Renal cortical epithelial cell (primary cell): ENCODE results near the gene GNB5. TPM values are rescaled to one million over a fixed set of nuclear protein-coding genes. Genes with fewer than 3 reads are reported as not detected.

ENCODE experiments used
- DNase-seq: peaks from one replicate; pipeline ENCODE4 v3.0.0-alpha.2; 2011; ENCODE audit warnings: low read depth
- total RNA-seq: library from RNA; depleted of rRNA; stranded (reverse); fragments of >200 nt; gene quantifications from 2 replicates; pipeline ENCODE4 v1.2.3, GENCODE V29; 2014

The GNB5 gene
- total RNA-seq, 1 donor from 2014 or later, result 42.7 TPM

DNA sequence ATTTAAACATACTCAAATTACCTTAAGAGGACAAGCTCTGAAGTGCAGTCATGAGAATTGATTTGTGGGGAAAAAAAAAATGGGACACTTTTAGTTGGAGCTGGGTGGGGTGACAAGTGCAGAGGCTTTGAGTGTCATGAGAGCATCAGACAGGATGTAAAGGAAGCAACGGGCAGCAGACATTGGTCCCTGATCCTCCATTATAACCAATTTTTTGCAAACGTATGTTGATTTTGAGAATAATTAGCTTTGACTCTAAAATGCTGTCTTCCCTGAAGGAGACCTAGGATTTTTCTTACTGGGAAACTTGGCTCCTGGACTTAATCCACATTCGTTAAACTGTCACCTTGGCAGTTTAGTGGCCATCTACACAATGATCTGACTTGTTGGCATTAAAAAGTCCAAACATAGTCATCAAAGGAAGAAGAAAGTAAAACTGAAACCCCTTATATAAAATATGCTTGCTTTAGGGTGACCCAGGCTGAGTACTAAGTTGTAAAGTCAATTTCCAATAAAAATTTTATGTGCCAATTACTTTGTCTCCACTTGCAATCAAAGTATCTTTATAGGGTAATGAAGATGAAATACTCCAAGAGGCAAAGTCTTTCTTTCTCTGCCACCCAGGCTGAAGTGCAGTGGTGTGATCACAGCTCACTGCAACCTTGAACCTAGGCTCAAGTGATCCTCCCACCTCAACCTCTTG, 124.2 kb downstream of the GNB5 start:
- no peak for DNase-seq

Other genes starting within 250 kb of the GNB5 start
- 18.8 and 49.9 TPM in 2 replicates for gene LEO1, start 219.6 kb downstream of the GNB5 start, total RNA-seq
- gene MAPK6, start 172.2 kb downstream of the GNB5 start, total RNA-seq, result 55.4 and 68.1 TPM in 2 replicates
- 0.60 and 0.87 TPM in 2 replicates for gene BCL2L10, start 78.6 kb downstream of the GNB5 start, total RNA-seq
- 17.2 and 18.3 TPM in 2 replicates for gene MYO5C, start 104.4 kb upstream of the GNB5 start, total RNA-seq